K562 (cell line): ENCODE data around the gene GGT1.
"Not testable (repeated sequence)": the region's sequence is repeated elsewhere in the genome, so short reads cannot be mapped to it uniquely, and the experiment has no call there.

Experiments used
- CAMTA2 ChIP-seq: fragments of 250-450 bp; sonication (Bioruptor Pico); conservative IDR thresholded peaks from 2 replicates; pipeline ENCODE4 v1.5.1; 2022
- HMG20A ChIP-seq: fragments of 450-650 bp; formaldehyde crosslinking; conservative IDR thresholded peaks from 2 replicates; pipeline ENCODE4 v1.4.0; 2020; ENCODE audit warnings: mild to moderate bottlenecking, mixed read lengths
- JUND ChIP-seq, 2 experiments: IDR thresholded peaks; 2 replicates in 1 of 2; 3 replicates in 1 of 2; pipeline ENCODE4 v1.6.1; 2011; ENCODE audit warnings: borderline replicate concordance in 2 of 2, low read depth in 2 of 2, low read length in 2 of 2, improper control_type of control experiment in 1 of 2, missing biosample characterization in 1 of 2, missing genetic modification characterization in 1 of 2, missing genetic modification reagents in 1 of 2

GRCh38 chr22:24642307-24642706 lies 39.3 kb downstream of the GGT1 start:
- not testable (repeated sequence) for TF ChIP-seq HMG20A (CRISPR knock-in tag); JUND (IDR thresholded peaks at IDR 0.05; ENCODE audit: borderline replicate concordance, low read depth, low read length); JUND (tag; IDR thresholded peaks at IDR 0.05; ENCODE audit: borderline replicate concordance, low read depth, low read length); CAMTA2
